NT2/D1 (cell line): ENCODE results near the gene RBSN.

Experiments used
- SUZ12 ChIP-seq: IDR thresholded peaks from 2 replicates; pipeline ENCODE4 v1.6.1; 2011; ENCODE audit not compliant: insufficient read length, insufficient read depth; ENCODE audit errors: extremely low read depth
- YY1 ChIP-seq: IDR thresholded peaks from 2 replicates; pipeline ENCODE4 v1.6.1; 2011; ENCODE audit not compliant: insufficient read length, insufficient read depth

- no peak for TF ChIP-seq SUZ12
- TF ChIP-seq YY1 = no peak
Measured at GRCh38 chr3:15023719-15024118, 75.2 kb downstream of the RBSN start.
